IPS-15b (cell line): Measurements from ENCODE around the gene RNF224.

ENCODE experiments used
- H3K27me3 ChIP-seq: one replicate; pipeline ENCODE4 v1.6.1; 2013; ENCODE audit warnings: low read length; ENCODE audit not compliant: control insufficient read depth, insufficient read depth
- H3K36me3 ChIP-seq: one replicate; pipeline ENCODE4 v1.6.1; 2013; ENCODE audit warnings: low read length; ENCODE audit not compliant: control insufficient read depth, insufficient read depth
- H3K4me1 ChIP-seq: one replicate; pipeline ENCODE4 v1.6.1; 2013; ENCODE audit warnings: mild to moderate bottlenecking, low read length; ENCODE audit not compliant: control insufficient read depth, insufficient read depth
- H3K4me3 ChIP-seq: one replicate; pipeline ENCODE4 v1.5.1; 2013; ENCODE audit warnings: low read depth, low read length
- H3K9ac ChIP-seq: one replicate; pipeline ENCODE4 v1.6.1; 2013; ENCODE audit warnings: low read depth, mild to moderate bottlenecking, low read length
- H3K9me3 ChIP-seq: one replicate; pipeline ENCODE4 v1.6.1; 2013; ENCODE audit warnings: mild to moderate bottlenecking, low read length; ENCODE audit not compliant: control insufficient read depth, insufficient read depth

Gene RNF224

DNA sequence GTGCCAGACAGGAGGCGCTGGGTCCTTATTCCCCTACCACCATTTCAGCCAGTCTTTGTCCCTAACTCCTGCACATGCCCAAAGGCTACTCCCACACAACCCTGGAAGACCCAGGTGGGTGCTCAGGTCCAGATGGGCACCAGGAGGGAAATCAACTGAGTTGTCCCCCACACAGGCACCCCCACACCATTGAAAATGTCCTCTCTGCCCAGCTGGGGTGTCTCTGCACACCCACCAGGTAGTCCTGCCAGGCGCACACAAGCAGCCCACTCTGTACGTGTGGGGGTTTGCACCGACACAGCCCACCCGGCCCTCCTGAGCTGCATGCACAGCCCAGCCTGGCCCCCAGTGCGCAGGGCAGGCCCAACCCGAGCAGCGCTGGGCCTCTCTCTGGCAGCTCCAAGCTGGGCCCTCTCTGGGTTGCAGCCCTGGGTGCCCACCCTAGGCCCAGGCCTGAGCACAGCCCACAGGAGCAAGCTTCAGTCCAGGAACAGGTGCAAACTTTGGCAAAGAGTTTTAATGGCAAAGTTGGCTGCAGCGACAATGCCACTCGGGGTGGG, 7.5 kb upstream of the RNF224 start:
- H3K27me3 ChIP-seq: no peaks in the 10 kb centered on the region
- H3K9me3 ChIP-seq: no peaks in the 10 kb centered on the region
- H3K9ac ChIP-seq: no peak overlapping the region
- H3K4me3 ChIP-seq: no peak overlapping the region
- H3K4me1 ChIP-seq: no peaks in the 10 kb centered on the region
- peaks cover 14% of the 10 kb centered on the region for H3K36me3 ChIP-seq

DNA sequence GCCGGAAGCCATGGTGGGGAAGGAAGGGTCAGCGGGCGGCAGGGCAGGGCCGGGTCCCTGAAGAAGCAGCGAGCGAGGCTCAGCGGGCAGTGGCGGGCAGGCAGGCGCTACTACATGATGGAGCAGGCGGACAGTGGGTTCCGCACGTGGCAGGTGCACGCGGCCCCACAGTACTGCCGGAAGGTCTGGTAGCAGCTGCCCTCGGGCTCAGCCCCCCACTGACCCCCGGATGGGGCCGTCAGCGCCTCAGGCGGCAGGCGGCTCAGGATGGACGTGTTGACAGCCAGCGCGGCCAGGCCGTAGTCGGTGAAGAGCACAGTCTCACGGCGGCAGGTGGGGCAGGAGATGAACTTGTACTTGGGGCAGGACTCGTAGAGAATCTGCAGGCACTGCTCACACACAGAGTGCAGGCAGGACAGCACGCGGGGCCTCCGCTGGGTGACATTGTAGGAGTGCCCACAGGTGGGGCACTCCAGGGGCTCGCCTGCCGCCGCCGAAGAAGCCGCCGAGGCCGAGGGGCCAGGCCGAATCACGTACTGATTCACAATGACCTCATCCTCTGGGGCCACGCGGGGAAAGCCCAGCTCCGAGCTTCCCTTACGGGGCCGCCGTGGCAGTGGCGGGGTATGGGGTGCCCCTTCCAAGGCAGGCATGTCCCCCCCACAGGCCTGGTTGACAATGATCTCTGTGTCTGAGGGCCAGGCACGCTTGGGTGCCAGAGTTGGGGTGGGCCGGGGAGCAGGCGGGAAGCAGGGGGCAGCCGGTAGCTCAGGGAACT, 6.8 kb upstream of the RNF224 start:
- Histone ChIP-seq H3K27me3 (no peaks in the 10 kb centered on the region), H3K4me1 (no peaks in the 10 kb centered on the region), H3K9me3 (no peaks in the 10 kb centered on the region), H3K9ac (no peak overlapping the region), H3K36me3 (peaks cover 10% of the 10 kb centered on the region), H3K4me3 (no peak overlapping the region)

DNA sequence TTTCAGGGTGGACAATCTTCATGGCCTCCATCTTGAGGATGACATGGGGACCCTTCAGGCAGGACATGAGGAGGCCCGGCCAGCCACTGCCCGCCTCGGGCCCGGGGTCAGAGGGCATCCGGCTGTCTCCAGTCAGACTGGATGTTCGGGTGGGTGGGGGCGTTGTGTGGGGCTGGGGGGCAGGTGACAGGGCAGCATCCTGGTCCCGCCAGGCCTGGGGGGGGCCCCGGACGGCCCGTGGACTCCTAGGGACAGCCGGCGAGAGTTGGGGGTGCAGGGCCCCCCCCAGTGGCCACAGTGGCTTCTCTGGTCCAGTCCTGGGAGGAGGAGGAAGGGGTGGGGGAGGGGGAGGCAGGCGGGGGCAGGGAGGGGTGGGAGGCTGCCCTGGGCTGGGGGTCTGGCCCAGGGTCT, 6.2 kb upstream of the RNF224 start:
- H3K9ac ChIP-seq: no peak overlapping the region
- H3K36me3 ChIP-seq: peaks cover 8% of the 10 kb centered on the region
- H3K4me3 ChIP-seq: no peak overlapping the region
- no peaks in the 10 kb centered on the region for H3K27me3 ChIP-seq
- H3K4me1 ChIP-seq: no peaks in the 10 kb centered on the region
- no peaks in the 10 kb centered on the region for H3K9me3 ChIP-seq

DNA sequence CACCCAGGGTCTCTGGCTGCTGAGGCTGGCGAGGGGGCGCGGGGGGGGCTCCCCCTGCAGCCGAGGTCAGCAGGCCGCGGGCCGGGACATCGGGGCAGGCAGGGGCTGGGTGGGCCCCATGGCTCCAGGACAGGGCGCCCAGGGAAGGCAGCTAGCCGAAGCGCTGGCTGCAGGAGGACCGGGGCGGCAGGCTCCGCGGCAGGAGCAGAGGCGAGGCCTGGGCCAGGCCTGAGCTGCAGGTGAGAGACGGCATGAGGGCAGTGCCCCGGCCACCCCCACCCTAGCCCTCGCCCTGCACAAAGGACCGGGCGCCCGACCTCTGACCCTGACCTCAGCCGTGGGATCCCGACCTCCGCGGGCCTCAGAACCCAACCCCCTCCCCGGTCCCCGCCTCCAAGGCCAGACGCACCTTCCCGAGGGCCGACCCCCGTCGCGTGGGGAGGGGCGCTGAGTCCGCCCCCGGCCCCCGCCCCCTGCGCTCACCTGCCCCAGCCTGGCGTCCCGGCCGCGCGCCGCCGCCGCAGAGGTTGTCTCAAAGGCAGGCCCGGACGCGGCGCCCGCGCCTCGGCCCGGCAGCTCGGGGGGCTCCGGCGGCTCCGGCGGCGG, 5.7 kb upstream of the RNF224 start:
- Histone ChIP-seq H3K27me3 (no peaks in the 10 kb centered on the region), H3K4me1 (no peaks in the 10 kb centered on the region), H3K9ac (no peak overlapping the region), H3K36me3 (peaks cover 3% of the 10 kb centered on the region), H3K4me3 (peak overlapping the region; percentile 43), H3K9me3 (no peaks in the 10 kb centered on the region)

DNA sequence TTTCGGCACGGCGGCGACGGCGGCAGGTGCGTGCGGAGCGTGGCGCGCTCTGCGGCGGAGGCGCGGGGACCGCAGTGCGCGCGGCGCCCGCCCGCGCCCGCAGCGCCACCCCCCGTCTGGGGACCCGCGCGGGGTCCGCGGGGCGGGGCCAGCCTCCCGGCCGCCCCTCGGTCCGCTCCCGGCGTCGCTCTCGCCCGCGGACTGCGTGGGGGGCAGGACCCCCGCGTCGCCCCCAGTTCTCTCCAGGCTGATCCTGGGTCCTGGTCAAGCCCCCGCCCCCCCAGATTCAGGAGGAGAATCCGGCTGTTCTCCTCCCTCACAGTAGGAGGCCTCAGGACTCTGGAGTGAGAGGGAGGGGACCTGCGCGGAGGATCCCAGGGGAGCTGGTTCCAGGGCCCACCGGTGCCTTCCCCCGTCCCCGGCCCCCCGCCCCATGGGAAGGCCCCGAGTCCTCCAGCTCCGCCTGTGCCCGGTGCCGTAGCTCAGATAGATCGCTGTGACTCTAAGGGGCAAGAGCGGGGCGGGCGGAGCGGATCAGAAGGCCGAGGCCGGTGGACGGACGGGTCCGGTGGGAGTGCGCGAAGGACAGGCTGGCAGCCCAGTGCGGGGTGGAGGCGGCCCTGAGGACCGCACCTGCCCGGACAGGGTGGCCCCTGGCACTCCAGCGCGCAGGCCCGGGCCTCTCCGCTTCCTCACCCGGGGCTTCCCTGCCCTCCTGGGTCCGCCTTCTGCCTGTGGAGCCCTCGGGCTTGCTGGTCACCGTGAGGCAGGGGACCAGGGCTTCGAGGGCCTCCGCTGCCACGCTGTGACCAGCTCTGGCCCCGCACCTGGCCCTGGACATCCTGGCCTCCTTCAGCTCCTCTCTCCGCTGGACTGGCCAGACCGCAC, 4.9 kb upstream of the RNF224 start, which contains the start of gene RNF208:
TSS of gene RNF208 (minus strand) at position 51 of the 888 bp plus-strand sequence. CDS start 1,028 bp downstream, outside the sequence.
- no peaks in the 10 kb centered on the region for H3K27me3 ChIP-seq
- no peaks in the 10 kb centered on the region for H3K4me1 ChIP-seq
- H3K9ac ChIP-seq: peak within 1 kb of the TSS; percentile 41

DNA sequence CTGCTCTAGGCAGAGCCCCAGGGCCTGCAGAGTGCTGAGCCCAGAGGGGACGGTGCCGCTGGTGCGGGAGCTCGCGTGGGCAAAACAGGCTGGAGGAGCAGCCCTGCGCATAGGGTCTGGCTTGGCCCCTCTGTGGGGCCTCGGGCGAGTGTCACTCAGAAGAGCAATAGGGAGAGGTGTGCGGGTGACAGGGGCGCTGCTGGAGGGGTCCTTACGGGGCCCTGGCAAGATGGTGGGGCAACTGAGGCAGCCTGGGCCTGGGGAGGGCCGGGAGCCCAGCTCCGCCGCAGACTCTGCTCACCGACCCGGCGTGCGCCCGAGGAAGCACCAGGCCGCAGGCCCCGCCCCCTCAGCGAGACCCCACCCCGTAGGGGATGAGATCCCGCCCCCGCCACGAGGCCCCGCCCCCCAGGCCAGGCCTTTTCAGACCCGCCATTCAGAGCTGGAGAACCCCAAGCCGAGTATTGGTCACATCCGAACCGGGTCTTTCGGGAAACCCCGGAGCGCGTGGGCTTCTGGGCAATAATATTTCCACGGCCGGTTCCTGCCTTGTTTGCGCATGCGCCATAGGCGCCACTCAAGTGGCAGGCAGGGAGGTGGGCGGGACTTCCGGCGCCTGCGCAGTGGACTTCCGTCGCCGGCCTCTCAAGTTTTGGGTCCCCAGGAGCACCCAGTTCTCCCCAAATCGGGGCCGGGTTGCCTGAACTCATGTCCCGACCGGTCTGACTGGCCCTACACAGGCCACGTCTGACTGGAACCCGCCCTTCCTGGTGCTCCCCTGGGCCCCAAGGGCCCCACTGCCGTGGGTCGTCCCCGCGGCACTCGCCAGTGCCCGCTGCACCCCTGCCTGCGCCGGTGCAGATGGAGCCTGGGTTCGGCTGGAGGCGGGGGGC, 4.0 kb upstream of the RNF224 start:
- Histone ChIP-seq H3K4me3 (peak overlapping the region; percentile 65), H3K36me3 (no peaks in the 10 kb centered on the region), H3K27me3 (no peaks in the 10 kb centered on the region), H3K4me1 (no peaks in the 10 kb centered on the region), H3K9ac (peak overlapping the region; percentile 85), H3K9me3 (no peaks in the 10 kb centered on the region)

More for the DNA sequence above, 4.9 kb upstream of the RNF224 start, which contains the start of gene RNF208:
- Histone ChIP-seq H3K9me3 (no peaks in the 10 kb centered on the region), H3K4me3 (peak within 1 kb of the TSS; percentile 63), H3K36me3 (no peaks in the 10 kb centered on the region)

DNA sequence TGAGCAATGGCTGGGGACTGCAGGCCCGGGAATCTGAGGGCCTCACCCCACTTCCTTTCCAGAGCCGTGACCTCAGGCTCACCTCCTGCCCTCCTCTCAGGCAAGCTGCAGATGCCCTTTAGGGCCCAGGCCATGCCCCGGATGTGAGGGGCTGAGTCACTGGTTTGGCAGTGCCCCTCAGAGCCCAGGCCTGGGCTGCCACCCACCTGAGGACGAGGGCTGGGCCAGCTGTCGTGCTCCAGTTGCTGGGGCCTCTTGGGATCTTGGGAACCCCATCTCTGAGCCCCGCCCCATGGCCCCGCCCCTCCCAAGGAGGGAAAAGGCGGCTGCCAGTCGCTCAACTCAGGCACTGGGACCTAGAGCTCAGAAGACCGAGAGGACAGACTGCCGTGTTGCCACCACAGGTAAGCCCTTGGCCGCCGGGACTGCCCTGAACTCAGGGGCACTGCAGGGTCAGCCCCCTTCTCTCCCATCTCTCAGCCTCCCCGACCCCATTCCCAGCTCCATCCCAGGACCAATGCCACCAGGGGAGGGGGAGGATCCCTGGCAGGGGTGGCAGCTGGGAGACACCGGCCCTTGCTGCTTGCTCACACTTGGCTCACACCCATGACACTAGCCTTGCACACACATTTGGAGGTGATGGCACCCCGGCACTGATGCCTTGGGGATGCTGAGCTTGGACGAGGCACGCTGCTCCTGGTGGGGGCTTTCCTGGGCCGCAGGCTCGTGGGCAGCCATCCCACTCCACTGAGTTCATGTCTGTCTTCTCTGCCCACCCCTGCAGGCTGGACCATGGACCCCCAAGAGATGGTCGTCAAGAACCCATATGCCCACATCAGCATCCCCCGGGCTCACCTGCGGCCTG, 2.2 kb upstream of the RNF224 start, which contains the start of gene CYSRT1:
TSS of gene CYSRT1 (plus strand) at position 345 of the 865 bp plus-strand sequence. CDS start at position 793, 448 bp downstream.
- Histone ChIP-seq H3K36me3 (no peaks in the 10 kb centered on the region), H3K27me3 (no peaks in the 10 kb centered on the region), H3K4me1 (no peaks in the 10 kb centered on the region), H3K9me3 (no peaks in the 10 kb centered on the region), H3K9ac (peak within 1 kb of the TSS; percentile 85), H3K4me3 (peak within 1 kb of the TSS; percentile 65)

DNA sequence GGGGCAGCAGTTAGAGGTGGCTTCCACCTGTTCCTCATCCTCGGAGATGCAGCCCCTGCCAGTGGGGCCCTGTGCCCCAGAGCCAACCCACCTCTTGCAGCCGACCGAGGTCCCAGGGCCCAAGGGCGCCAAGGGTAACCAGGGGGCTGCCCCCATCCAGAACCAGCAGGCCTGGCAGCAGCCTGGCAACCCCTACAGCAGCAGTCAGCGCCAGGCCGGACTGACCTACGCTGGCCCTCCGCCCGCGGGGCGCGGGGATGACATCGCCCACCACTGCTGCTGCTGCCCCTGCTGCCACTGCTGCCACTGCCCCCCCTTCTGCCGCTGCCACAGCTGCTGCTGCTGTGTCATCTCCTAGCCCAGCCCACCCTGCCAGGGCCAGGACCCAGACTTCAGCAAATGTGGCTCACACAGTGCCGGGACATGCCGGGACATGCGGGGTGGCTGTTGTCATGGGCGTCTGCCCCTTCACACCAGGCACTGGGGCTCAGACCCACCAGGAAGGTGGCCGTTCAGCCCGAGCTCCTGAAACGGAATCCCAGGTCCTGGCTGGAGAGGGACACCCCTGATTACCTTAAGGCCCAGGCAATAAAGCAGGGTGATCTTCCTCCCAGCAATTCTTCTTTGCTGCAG, 1.5 kb upstream of the RNF224 start:
- Histone ChIP-seq H3K9ac (no peak overlapping the region), H3K36me3 (no peaks in the 10 kb centered on the region), H3K4me1 (no peaks in the 10 kb centered on the region), H3K4me3 (no peak overlapping the region), H3K27me3 (no peaks in the 10 kb centered on the region), H3K9me3 (no peaks in the 10 kb centered on the region)

DNA sequence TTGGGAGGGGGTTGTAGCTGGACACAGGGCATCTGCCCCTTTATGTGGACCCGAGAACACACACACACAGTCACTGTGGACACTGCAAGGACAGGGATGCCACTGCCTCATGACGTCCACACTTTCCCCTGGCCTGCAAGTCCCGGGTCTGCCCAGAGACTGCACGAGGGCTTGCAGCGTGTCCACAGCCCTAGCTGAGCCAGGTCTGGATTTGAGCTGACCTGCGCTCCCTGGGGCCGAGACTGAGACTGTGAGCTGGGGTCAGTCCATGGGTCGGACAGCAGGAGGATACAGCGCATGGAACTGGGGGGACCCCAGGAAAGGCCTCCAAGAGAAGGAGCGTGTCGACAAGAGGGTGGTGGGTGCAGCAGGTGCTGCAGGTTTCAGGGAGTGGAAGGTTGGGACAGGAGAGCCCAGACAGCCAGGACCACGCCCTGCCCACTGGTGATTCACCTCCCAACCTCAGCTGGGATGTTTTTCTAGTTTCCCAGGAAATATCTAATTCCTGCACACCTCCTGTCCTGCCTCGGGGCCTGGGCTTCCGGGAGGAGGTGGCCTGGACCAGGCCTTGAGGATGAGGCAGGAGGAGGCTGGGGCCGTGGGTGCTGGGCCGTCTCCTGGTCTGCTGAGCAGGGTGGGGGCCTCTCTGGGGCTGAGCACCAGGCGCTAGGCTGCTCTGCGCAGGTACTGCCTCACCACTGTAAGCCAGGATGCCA, 806 bp upstream of the RNF224 start:
- Histone ChIP-seq H3K9ac (no peak overlapping the region), H3K9me3 (no peaks in the 10 kb centered on the region), H3K27me3 (no peaks in the 10 kb centered on the region), H3K4me1 (no peaks in the 10 kb centered on the region), H3K36me3 (no peaks in the 10 kb centered on the region), H3K4me3 (no peak overlapping the region)
